HepG2 (cell line): Measurements from ENCODE around the gene SMURF1. TPM values are rescaled to one million over a fixed set of nuclear protein-coding genes. Genes with fewer than 3 reads are reported as not detected.

ENCODE experiments used
- EZH2 ChIP-seq: conservative IDR thresholded peaks from 2 replicates; pipeline ENCODE4 v1.6.1; 2012; ENCODE audit warnings: mild to moderate bottlenecking, low read depth, low read length, moderate library complexity
- FOXJ3 ChIP-seq: sonication (generic); formaldehyde crosslinking; IDR thresholded peaks from 2 replicates; pipeline ENCODE4 v1.4.0; 2020; ENCODE audit warnings: missing genetic modification reagents, mild to moderate bottlenecking, borderline replicate concordance
- KLF9 ChIP-seq: IDR thresholded peaks from 2 replicates; pipeline ENCODE4 v1.6.1; 2016; ENCODE audit warnings: low read depth
- MEIS2 ChIP-seq: sonication (generic); formaldehyde crosslinking; IDR thresholded peaks from 2 replicates; pipeline ENCODE4 v1.9.0; 2021; ENCODE audit warnings: mild to moderate bottlenecking, missing genetic modification reagents
- NCOR1 ChIP-seq: fragments of 200-600 bp; sonication (generic); IDR thresholded peaks from 2 replicates; pipeline ENCODE4 v1.7.0; 2017; ENCODE audit warnings: antibody characterized with exemption, low read length, borderline replicate concordance
- SMYD3 ChIP-seq: sonication (generic); formaldehyde crosslinking; IDR thresholded peaks from 2 replicates; pipeline ENCODE4 v1.8.1; 2023; ENCODE audit warnings: mild to moderate bottlenecking, missing genetic modification reagents
- SP5 ChIP-seq: IDR thresholded peaks from 2 replicates; pipeline ENCODE4 v1.6.1; 2016; ENCODE audit warnings: low read depth, borderline replicate concordance
- TMF1 ChIP-seq: sonication (generic); formaldehyde crosslinking; IDR thresholded peaks from 2 replicates; pipeline ENCODE4 v1.8.1; 2022; ENCODE audit warnings: low read depth, missing genetic modification reagents
- ZNF121 ChIP-seq: sonication (generic); formaldehyde crosslinking; IDR thresholded peaks from 2 replicates; pipeline ENCODE4 v1.5.0; 2020; ENCODE audit warnings: mild to moderate bottlenecking, missing genetic modification reagents
- ZNF235 ChIP-seq: sonication (generic); formaldehyde crosslinking; IDR thresholded peaks from 2 replicates; pipeline ENCODE4 v1.8.1; 2023; ENCODE audit warnings: mild to moderate bottlenecking, missing genetic modification reagents, borderline replicate concordance
- ZNF256 ChIP-seq: sonication (generic); formaldehyde crosslinking; conservative IDR thresholded peaks from 2 replicates; pipeline ENCODE4 v1.4.0; 2020; ENCODE audit warnings: missing genetic modification reagents
- ZNF781 ChIP-seq: sonication (generic); formaldehyde crosslinking; IDR thresholded peaks from 2 replicates; pipeline ENCODE4 v1.5.1; 2020; ENCODE audit warnings: borderline replicate concordance, mild to moderate bottlenecking, missing genetic modification reagents; ENCODE audit errors: not compliant biosample characterization
- polyA plus RNA-seq, 8 experiments: library from polyadenylated mRNA; depleted of rRNA in 3 of 8; stranded (reverse) in 7 of 8; unstranded in 1 of 8; fragments of >200 nt; fragmentation: Illumina TruSeq in 4 of 8; extraction: Trizol in 4 of 8; gene quantifications; 2 replicates each; pipeline versions ENCODE4 v1.2.1 to v1.2.3, GENCODE V29; 2011 to 2016; ENCODE audit warnings: low read depth in 4 of 8, missing spikeins in 1 of 8, mixed read lengths in 1 of 8; ENCODE audit not compliant: insufficient read depth in 1 of 8
- total RNA-seq, 5 experiments: library from RNA; depleted of rRNA; stranded (reverse); fragments of >200 nt; fragmentation: Illumina TruSeq; extraction: Trizol; gene quantifications; 2 replicates each; pipeline ENCODE4 v1.2.3, GENCODE V29; 2016; ENCODE audit warnings: low read depth in 1 of 5
- TF ChIP-seq, protein P1 (sequence below): sonication (generic); formaldehyde crosslinking; IDR thresholded peaks from 2 replicates; pipeline ENCODE4 v1.4.0; 2020; ENCODE audit warnings: missing genetic modification reagents
- TF ChIP-seq, protein P2 (sequence below): sonication (generic); formaldehyde crosslinking; IDR thresholded peaks from 2 replicates; pipeline ENCODE4 v1.4.0; 2020; ENCODE audit warnings: mild to moderate bottlenecking, missing genetic modification reagents
- TF ChIP-seq, protein P3 (sequence below): fragments of 450-650 bp; IDR thresholded peaks from 2 replicates; pipeline ENCODE4 v1.6.1; 2016
- TF ChIP-seq, protein P4 (sequence below): sonication (generic); formaldehyde crosslinking; IDR thresholded peaks from 2 replicates; pipeline ENCODE4 v1.5.0; 2020; ENCODE audit warnings: mild to moderate bottlenecking, missing genetic modification reagents, moderate library complexity
- TF ChIP-seq, protein P5 (sequence below): sonication (generic); formaldehyde crosslinking; IDR thresholded peaks from 2 replicates; pipeline ENCODE4 v1.5.0; 2020; ENCODE audit warnings: missing genetic modification reagents
- TF ChIP-seq, protein P6 (sequence below): sonication (generic); formaldehyde crosslinking; IDR thresholded peaks from 2 replicates; pipeline ENCODE4 v1.4.0; 2020; ENCODE audit warnings: missing genetic modification reagents, mild to moderate bottlenecking, borderline replicate concordance
- TF ChIP-seq, protein P7 (sequence below): sonication (generic); formaldehyde crosslinking; IDR thresholded peaks from 2 replicates; pipeline ENCODE4 v1.4.0; 2020; ENCODE audit warnings: missing genetic modification reagents

Gene SMURF1
- total and polyA plus RNA-seq, 2 of the 13 experiments (the other 11 are each of a cell fraction or from before 2014, with no cell fraction given), result 8.3 to 11.1 TPM

DNA sequence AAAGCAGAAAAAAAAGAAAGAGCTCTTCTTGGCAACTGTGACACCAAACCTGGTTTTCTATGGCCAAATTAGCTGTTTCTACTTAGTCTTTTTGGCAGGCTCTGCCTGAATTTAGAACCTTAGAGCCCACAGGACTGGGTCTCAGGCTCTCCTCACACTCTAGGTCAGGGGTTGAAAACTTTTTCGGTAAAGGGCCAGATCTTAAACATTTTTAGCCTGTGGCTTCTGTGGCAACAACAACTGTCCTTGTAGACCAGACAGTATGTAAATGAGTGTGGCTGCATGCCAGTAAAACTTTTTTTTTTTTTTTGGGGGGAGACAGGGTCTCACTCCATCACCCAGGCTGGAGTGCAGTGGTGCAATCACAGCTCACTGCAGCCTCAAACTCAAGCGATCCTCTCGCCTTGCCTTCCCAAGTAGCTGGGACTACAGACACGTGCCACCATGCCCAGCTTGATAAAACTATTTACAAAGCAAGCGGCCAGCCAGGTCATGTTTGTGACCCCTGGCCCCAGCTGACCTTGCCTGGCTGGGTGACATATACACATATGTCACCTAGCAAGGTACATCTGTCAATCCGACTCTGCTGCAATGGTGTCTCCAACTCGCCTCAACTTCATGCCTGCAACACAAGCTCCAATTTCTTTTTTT, 46.6 kb upstream of the SMURF1 start (continued):
- TF ChIP-seq ZNF235 (CRISPR knock-in tag), result 0 out of 2 replicates have a peak, but pooled peaks have one; percentile 32
- no peak for TF ChIP-seq KLF9
- TF ChIP-seq, protein P1, sequence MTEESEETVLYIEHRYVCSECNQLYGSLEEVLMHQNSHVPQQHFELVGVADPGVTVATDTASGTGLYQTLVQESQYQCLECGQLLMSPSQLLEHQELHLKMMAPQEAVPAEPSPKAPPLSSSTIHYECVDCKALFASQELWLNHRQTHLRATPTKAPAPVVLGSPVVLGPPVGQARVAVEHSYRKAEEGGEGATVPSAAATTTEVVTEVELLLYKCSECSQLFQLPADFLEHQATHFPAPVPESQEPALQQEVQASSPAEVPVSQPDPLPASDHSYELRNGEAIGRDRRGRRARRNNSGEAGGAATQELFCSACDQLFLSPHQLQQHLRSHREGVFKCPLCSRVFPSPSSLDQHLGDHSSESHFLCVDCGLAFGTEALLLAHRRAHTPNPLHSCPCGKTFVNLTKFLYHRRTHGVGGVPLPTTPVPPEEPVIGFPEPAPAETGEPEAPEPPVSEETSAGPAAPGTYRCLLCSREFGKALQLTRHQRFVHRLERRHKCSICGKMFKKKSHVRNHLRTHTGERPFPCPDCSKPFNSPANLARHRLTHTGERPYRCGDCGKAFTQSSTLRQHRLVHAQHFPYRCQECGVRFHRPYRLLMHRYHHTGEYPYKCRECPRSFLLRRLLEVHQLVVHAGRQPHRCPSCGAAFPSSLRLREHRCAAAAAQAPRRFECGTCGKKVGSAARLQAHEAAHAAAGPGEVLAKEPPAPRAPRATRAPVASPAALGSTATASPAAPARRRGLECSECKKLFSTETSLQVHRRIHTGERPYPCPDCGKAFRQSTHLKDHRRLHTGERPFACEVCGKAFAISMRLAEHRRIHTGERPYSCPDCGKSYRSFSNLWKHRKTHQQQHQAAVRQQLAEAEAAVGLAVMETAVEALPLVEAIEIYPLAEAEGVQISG (CRISPR knock-in tag), result peak; percentile 73
- TF ChIP-seq, protein P2, sequence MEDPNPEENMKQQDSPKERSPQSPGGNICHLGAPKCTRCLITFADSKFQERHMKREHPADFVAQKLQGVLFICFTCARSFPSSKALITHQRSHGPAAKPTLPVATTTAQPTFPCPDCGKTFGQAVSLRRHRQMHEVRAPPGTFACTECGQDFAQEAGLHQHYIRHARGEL (CRISPR knock-in tag), result no peak
- TF ChIP-seq MEIS2 (CRISPR knock-in tag), result peak; percentile 98
- TF ChIP-seq ZNF781 (CRISPR knock-in tag), result peak; percentile 33
- no peak for TF ChIP-seq EZH2
- TF ChIP-seq, protein P3, sequence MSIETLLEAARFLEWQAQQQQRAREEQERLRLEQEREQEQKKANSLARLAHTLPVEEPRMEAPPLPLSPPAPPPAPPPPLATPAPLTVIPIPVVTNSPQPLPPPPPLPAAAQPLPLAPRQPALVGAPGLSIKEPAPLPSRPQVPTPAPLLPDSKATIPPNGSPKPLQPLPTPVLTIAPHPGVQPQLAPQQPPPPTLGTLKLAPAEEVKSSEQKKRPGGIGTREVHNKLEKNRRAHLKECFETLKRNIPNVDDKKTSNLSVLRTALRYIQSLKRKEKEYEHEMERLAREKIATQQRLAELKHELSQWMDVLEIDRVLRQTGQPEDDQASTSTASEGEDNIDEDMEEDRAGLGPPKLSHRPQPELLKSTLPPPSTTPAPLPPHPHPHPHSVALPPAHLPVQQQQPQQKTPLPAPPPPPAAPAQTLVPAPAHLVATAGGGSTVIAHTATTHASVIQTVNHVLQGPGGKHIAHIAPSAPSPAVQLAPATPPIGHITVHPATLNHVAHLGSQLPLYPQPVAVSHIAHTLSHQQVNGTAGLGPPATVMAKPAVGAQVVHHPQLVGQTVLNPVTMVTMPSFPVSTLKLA, result peak; percentile 45
- TF ChIP-seq ZNF121 (CRISPR knock-in tag), result peak; percentile 62; the same call in 1 of the 2 replicates
- TF ChIP-seq, protein P4, sequence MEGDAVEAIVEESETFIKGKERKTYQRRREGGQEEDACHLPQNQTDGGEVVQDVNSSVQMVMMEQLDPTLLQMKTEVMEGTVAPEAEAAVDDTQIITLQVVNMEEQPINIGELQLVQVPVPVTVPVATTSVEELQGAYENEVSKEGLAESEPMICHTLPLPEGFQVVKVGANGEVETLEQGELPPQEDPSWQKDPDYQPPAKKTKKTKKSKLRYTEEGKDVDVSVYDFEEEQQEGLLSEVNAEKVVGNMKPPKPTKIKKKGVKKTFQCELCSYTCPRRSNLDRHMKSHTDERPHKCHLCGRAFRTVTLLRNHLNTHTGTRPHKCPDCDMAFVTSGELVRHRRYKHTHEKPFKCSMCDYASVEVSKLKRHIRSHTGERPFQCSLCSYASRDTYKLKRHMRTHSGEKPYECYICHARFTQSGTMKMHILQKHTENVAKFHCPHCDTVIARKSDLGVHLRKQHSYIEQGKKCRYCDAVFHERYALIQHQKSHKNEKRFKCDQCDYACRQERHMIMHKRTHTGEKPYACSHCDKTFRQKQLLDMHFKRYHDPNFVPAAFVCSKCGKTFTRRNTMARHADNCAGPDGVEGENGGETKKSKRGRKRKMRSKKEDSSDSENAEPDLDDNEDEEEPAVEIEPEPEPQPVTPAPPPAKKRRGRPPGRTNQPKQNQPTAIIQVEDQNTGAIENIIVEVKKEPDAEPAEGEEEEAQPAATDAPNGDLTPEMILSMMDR (CRISPR knock-in tag), result no peak
- TF ChIP-seq SMYD3 (CRISPR knock-in tag), result 0 out of 2 replicates have a peak, but pooled peaks have one; percentile 67
- TF ChIP-seq ZNF256, result peak; percentile 59; the same call in 1 of the 2 replicates
- TF ChIP-seq FOXJ3 (CRISPR knock-in tag), result peak; percentile 79; the same call in 1 of the 2 replicates
- 0 out of 2 replicates have a peak, but pooled peaks have one; percentile 26 for TF ChIP-seq TMF1 (CRISPR knock-in tag)
- TF ChIP-seq SP5, result 0 out of 2 replicates have a peak, but pooled peaks have one; percentile 30
- TF ChIP-seq NCOR1, result peak; percentile 73; the same call in 1 of the 2 replicates
- TF ChIP-seq, protein P5, sequence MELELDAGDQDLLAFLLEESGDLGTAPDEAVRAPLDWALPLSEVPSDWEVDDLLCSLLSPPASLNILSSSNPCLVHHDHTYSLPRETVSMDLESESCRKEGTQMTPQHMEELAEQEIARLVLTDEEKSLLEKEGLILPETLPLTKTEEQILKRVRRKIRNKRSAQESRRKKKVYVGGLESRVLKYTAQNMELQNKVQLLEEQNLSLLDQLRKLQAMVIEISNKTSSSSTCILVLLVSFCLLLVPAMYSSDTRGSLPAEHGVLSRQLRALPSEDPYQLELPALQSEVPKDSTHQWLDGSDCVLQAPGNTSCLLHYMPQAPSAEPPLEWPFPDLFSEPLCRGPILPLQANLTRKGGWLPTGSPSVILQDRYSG (CRISPR knock-in tag), result no peak
- TF ChIP-seq, protein P6, sequence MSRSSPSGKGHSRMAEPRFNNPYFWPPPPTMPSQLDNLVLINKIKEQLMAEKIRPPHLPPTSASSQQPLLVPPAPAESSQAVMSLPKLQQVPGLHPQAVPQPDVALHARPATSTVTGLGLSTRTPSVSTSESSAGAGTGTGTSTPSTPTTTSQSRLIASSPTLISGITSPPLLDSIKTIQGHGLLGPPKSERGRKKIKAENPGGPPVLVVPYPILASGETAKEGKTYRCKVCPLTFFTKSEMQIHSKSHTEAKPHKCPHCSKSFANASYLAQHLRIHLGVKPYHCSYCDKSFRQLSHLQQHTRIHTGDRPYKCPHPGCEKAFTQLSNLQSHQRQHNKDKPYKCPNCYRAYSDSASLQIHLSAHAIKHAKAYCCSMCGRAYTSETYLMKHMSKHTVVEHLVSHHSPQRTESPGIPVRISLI (CRISPR knock-in tag), result peak; percentile 86
- TF ChIP-seq, protein P7, sequence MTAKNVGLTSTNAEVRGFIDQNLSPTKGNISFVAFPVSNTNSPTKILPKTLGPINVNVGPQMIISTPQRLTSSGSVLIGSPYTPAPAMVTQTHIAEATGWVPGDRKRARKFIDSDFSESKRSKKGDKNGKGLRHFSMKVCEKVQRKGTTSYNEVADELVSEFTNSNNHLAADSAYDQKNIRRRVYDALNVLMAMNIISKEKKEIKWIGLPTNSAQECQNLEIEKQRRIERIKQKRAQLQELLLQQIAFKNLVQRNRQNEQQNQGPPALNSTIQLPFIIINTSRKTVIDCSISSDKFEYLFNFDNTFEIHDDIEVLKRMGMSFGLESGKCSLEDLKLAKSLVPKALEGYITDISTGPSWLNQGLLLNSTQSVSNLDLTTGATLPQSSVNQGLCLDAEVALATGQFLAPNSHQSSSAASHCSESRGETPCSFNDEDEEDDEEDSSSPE (CRISPR knock-in tag), result no peak
